Pancreas (tissue), 10 donors: ENCODE results near the gene CYTL1. TPM values are rescaled to one million over a fixed set of nuclear protein-coding genes. Genes with fewer than 3 reads are reported as not detected.
"Not testable (repeated sequence)": the region's sequence is repeated elsewhere in the genome, so short reads cannot be mapped to it uniquely, and the experiment has no call there.

ENCODE experiments used
- ATAC-seq, 4 donors: fragments of 200-7000 bp; cut with Tn5 transposase; one replicate each; pipeline versions ENCODE4 v1.8.0 to v1.9.1; 2020; ENCODE audit warnings: mild to moderate bottlenecking in 4 of 4, moderate library complexity in 4 of 4
- DNase-seq, 6 donors: peaks; one replicate each; pipeline ENCODE4 v3.0.0-alpha.2; 2020
- FAIRE-seq: peaks from 2 replicates; lab custom pipeline; 2012; peaks lifted over from hg19 to GRCh38; lab: Jason Lieb, UNC
- H3K27ac ChIP-seq, 4 donors: fragments of 200-600 bp; sonication (generic); 1 replicate in 3 of 4; 2 replicates in 1 of 4; pipeline versions ENCODE4 v1.5.0 to v1.8.0; 2020
- H3K27me3 ChIP-seq, 4 donors: fragments of 200-600 bp; one replicate each; pipeline ENCODE4 v1.8.0; 2021
- H3K36me3 ChIP-seq, 3 donors: fragments of 200-600 bp; sonication (generic) in 1 of 3; one replicate each; pipeline versions ENCODE4 v1.5.0 to v1.8.0; 2020 to 2021
- H3K4me1 ChIP-seq, 3 donors: fragments of 200-600 bp; one replicate each; pipeline ENCODE4 v1.8.0; 2021
- H3K4me3 ChIP-seq, 4 donors: fragments of 200-600 bp; sonication (generic) in 2 of 4; one replicate each; pipeline versions ENCODE4 v1.5.0 to v1.8.0; 2020 to 2021
- H3K9me3 ChIP-seq, 4 donors: fragments of 200-600 bp; one replicate each; pipeline ENCODE4 v1.8.0; 2021
- CTCF ChIP-seq, 4 donors: fragments of 200-600 bp; sonication (generic) in 3 of 4; IDR thresholded peaks; one replicate each; pipeline versions ENCODE4 v1.5.0 to v1.8.0; 2021; ENCODE audit warnings: antibody characterized with exemption in 4 of 4
- WGBS, 2 donors: extraction: QIAGEN DNeasy Blood & Tissue Kit; methylation state at CpG; one replicate each; pipeline ENCODE4 v1.1.7; 2013; 5-methylcytosine and 5-hydroxymethylcytosine counted together
- intact Hi-C, 3 donors: fragments of 100-400 bp; cut with DNase I; formaldehyde crosslinking; loops; one replicate each; pipeline versions ENCODE4 v1.11.1 to v1.14.2; 2022
- polyA plus RNA-seq, 2 donors: library from polyadenylated mRNA; stranded (reverse); fragments of 200-250 nt; gene quantifications; one replicate each; pipeline ENCODE4 v1.2.3, GENCODE V29; 2013
- total RNA-seq, 6 donors: library from RNA; stranded (reverse); fragmentation: NEBNext Ultra II Directional in 4 of 6; extraction: Animal tissue kit (Norgen Biotek cat#: 25700) in 4 of 6; gene quantifications; one replicate each; pipeline versions ENCODE4 v1.2.1 to v1.2.4, GENCODE V29; 2021 to 2023
- donor health status: healthy with polysubstance abuse.
- donor health status: DM: no; HTN: no; CAD: no; lungs with moderate emphysema.
- donor health status: DM: no; HTN: no; CAD: no.
- donor health status: control.
- donor health status: control.
- donor health status: Bipolar disorder and iron deficiency.
- donor health status: DM: yes; HTN: yes; CAD: no.
- donor health status: DM: no; HTN: no; CAD: no.
- donor health status: DM: no; HTN: no; CAD: no.
- donor health status: DM: yes; HTN: yes; CAD: no.

CYTL1 gene
- total and polyA plus RNA-seq, 8 donors, result 0.19 to 0.70 (median 0.29) TPM

- no peak overlapping the region for H3K4me3 ChIP-seq
- ATAC-seq (no peak), FAIRE-seq (no peak), DNase-seq (no peak)
- H3K27me3 ChIP-seq, result peaks cover 0 to 1% (median 0%) of the 10 kb centered on the region in 4 donors
- intact Hi-C loops, result no loop called here
- H3K27ac ChIP-seq, result no peak overlapping the region
- no peaks in the 10 kb centered on the region for H3K9me3 ChIP-seq
- H3K4me1 ChIP-seq, result no peaks in the 10 kb centered on the region
- TF ChIP-seq CTCF (IDR thresholded peaks at IDR 0.05), result no peak
- no peaks in the 10 kb centered on the region for H3K36me3 ChIP-seq
- 64 to 82% methylated on average over 3 of the region's 3 CpGs for WGBS, 2 donors
These were observed 9.5 kb downstream of the CYTL1 start for GRCh38 chr4:5009796-5010195.

GRCh38 chr4:5006932-5007331 lies 12.3 kb downstream of the CYTL1 start:
- H3K4me1 ChIP-seq, ATAC-seq, intact Hi-C loops, DNase-seq, FAIRE-seq, H3K9me3 ChIP-seq, H3K36me3 ChIP-seq, H3K27ac ChIP-seq, H3K4me3 ChIP-seq: not testable (repeated sequence)
- 61 to 74% methylated on average over 11 of the region's 11 CpGs for WGBS, 2 donors
- peaks cover 0 to 10% (median 0%) of the 10 kb centered on the region in 4 donors for H3K27me3 ChIP-seq

GRCh38 chr4:5004496-5004895 lies 14.8 kb downstream of the CYTL1 start:
- Histone ChIP-seq H3K9me3 (no peaks in the 10 kb centered on the region), H3K27me3 (peaks cover 0 to 10% (median 0%) of the 10 kb centered on the region in 4 donors), H3K4me1 (no peaks in the 10 kb centered on the region), H3K27ac (no peak overlapping the region), H3K4me3 (no peak overlapping the region), H3K36me3 (no peaks in the 10 kb centered on the region)
- DNase-seq (no peak), ATAC-seq (no peak), FAIRE-seq (no peak)
- intact Hi-C loops, result no loop called here
- 75 to 82% methylated on average over 8 of the region's 8 CpGs for WGBS, 2 donors
- no peak for TF ChIP-seq CTCF (IDR thresholded peaks at IDR 0.05)

GRCh38 chr4:5003918-5004317 lies 15.3 kb downstream of the CYTL1 start:
- FAIRE-seq, result no peak
- Histone ChIP-seq H3K4me1 (no peaks in the 10 kb centered on the region), H3K4me3 (no peak overlapping the region), H3K9me3 (no peaks in the 10 kb centered on the region), H3K27me3 (peaks cover 0 to 10% (median 0%) of the 10 kb centered on the region in 4 donors), H3K27ac (no peak overlapping the region), H3K36me3 (no peaks in the 10 kb centered on the region)
- WGBS, 2 donors, result 53 to 59% methylated on average over 3 of the region's 3 CpGs
- DNase-seq, result no peak
- TF ChIP-seq CTCF (IDR thresholded peaks at IDR 0.05), result no peak
- no peak for ATAC-seq
- intact Hi-C loops, result no loop called here

- peaks cover 0 to 10% (median 0%) of the 10 kb centered on the region in 4 donors for H3K27me3 ChIP-seq
- FAIRE-seq (no peak), ATAC-seq (no peak), DNase-seq (no peak)
- H3K9me3 ChIP-seq, result no peaks in the 10 kb centered on the region
- 43 to 49% methylated on average over 9 of the region's 9 CpGs for WGBS, 2 donors
- intact Hi-C loops, result no loop called here
- H3K27ac ChIP-seq, result no peak overlapping the region
- no peaks in the 10 kb centered on the region for H3K4me1 ChIP-seq
- H3K4me3 ChIP-seq, result no peak overlapping the region
- H3K36me3 ChIP-seq, result no peaks in the 10 kb centered on the region
- TF ChIP-seq CTCF (IDR thresholded peaks at IDR 0.05), result no peak
These were observed 15.8 kb downstream of the CYTL1 start for GRCh38 chr4:5003372-5003857.

GRCh38 chr4:5001641-5002040 lies 17.6 kb downstream of the CYTL1 start:
- WGBS, 2 donors, result 62 to 64% methylated on average over 6 of the region's 6 CpGs
- DNase-seq, H3K4me1 ChIP-seq, H3K36me3 ChIP-seq, H3K4me3 ChIP-seq, H3K9me3 ChIP-seq, ATAC-seq, FAIRE-seq, intact Hi-C loops, H3K27ac ChIP-seq: not testable (repeated sequence)
- peaks cover 0 to 10% (median 0%) of the 10 kb centered on the region in 4 donors for H3K27me3 ChIP-seq

GRCh38 chr4:4996935-4997334 lies 22.3 kb downstream of the CYTL1 start:
- H3K36me3 ChIP-seq, H3K27ac ChIP-seq, H3K27me3 ChIP-seq, H3K4me1 ChIP-seq, FAIRE-seq, intact Hi-C loops, DNase-seq, ATAC-seq, H3K9me3 ChIP-seq, H3K4me3 ChIP-seq: not testable (repeated sequence)
- WGBS, 2 donors, result 72 to 89% methylated on average over 1 of the region's 1 CpG
